Lower leg skin (tissue), 4 donors: ENCODE results near the gene LYPLA2. TPM values are rescaled to one million over a fixed set of nuclear protein-coding genes. Genes with fewer than 3 reads are reported as not detected.

ENCODE experiments used
- DNase-seq, 2 donors: peaks; one replicate each; pipeline ENCODE4 v3.0.0-alpha.2; 2019; ENCODE audit warnings: low spot score in 2 of 2
- H3K4me3 ChIP-seq: fragments of 200-600 bp; sonication (generic); 2 replicates; pipeline ENCODE4 v1.5.1; 2017; ENCODE audit warnings: mild to moderate bottlenecking, low read depth; ENCODE audit not compliant: poor library complexity, severe bottlenecking
- CTCF ChIP-seq, 3 donors: fragments of 450-650 bp; IDR thresholded peaks; one replicate each; pipeline ENCODE4 v1.5.1; 2016; ENCODE audit warnings: antibody characterized with exemption in 3 of 3, mild to moderate bottlenecking in 3 of 3, moderate library complexity in 2 of 3
- POLR2A ChIP-seq, 2 donors: fragments of 450-650 bp; IDR thresholded peaks; one replicate each; pipeline ENCODE4 v1.6.1; 2016 to 2017; ENCODE audit warnings: antibody characterized with exemption in 2 of 2, mild to moderate bottlenecking in 1 of 2, moderate library complexity in 1 of 2
- WGBS, 2 donors: methylation state at CpG; one replicate each; pipeline ENCODE4 v1.1.5; 2018; 5-methylcytosine and 5-hydroxymethylcytosine counted together
- intact Hi-C: fragments of 100-400 bp; cut with DNase I; formaldehyde crosslinking; loops from one replicate; pipeline ENCODE4 v1.15.0; 2023; ENCODE audit warnings: low total_unique reads
- total RNA-seq, 4 donors: library from RNA; depleted of rRNA; stranded (reverse); fragments of >200 nt; gene quantifications; one replicate each; pipeline ENCODE4 v1.1.0, GENCODE V29; 2016

The LYPLA2 gene
- total RNA-seq, 4 donors from 2014 or later = 57.6 to 76.0 (median 66.7) TPM

DNA sequence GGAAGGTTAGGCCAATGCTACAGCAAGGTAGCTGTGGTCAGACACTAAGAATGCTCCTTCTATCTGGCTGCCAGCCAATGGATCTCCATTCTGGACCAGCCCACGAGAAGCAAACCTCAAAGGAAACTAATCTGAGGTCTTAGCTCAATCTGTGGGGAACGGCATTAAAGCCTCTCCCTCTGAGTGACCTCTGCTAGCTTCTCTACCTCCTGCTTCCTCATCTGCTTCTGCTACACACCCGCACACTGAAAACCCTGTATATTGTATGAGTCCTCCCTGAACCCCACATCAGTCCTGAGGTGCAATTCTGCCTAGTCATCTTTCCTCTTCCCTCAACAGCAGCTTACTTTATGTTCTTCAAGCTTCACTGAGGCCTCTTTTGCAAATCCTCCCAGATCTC lies 16.5 kb downstream of the LYPLA2 start:
- WGBS, 2 donors = 65 to 78% methylated on average over 3 of the region's 3 CpGs
- intact Hi-C loops = no loop called here
- no peak overlapping the region for H3K4me3 ChIP-seq
- no peak for DNase-seq
- TF ChIP-seq POLR2A (IDR thresholded peaks at IDR 0.05) (no peak), CTCF (IDR thresholded peaks at IDR 0.05) (no peak)

DNA sequence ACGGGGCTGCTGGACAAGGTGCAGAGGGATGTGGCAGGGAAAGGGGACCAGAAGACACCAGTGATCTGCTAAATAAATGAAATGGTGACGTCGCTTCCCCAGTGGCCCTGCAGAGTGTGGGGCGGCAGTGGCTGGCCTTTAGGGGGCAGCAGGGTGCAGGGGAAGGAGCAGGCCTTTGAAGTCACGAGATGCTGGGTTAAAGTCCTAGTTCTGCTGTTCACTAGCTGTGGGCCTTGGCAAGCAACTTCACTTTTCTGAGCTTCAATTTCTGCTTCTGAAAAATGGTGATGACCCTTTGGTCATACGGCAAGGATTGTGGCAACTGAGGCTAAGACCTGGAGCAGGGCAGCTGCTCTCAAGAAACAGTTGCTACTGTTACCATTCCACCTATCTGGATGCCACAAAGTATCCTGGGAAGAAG lies 18.8 kb downstream of the LYPLA2 start:
- TF ChIP-seq POLR2A (IDR thresholded peaks at IDR 0.05) (no peak), CTCF (IDR thresholded peaks at IDR 0.05) (no peak)
- WGBS, 2 donors = 34 to 41% methylated on average over 6 of the region's 6 CpGs
- H3K4me3 ChIP-seq = no peak overlapping the region
- no peak for DNase-seq
- intact Hi-C loops = no loop called here

GRCh38 chr1:23810818-23811540 lies 20.0 kb downstream of the LYPLA2 start:
- WGBS, 2 donors = 63 to 73% methylated on average over 3 of the region's 3 CpGs
- no peak for DNase-seq

DNA sequence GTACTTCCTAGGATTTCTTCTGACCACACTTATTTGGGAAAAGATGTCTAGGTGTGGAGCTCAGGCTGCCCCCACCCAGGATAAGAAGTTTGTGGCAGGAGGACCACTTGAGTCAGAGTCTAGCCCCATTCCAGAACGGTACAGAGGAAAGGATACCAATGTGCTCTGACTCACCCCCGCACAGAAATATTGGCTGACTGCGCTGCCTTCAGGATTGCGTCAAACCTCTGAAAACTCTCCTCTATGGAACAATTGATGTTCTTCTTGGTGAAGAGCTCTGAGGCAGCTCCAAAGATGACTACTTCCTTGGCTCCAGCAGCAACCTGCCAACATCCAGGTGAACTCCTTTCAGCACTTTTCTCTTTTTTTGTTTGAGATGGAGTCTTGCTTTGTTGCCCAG lies 23.1 kb downstream of the LYPLA2 start:
- DNase-seq = no peak
- no peak for TF ChIP-seq POLR2A (IDR thresholded peaks at IDR 0.05)
- TF ChIP-seq CTCF (IDR thresholded peaks at IDR 0.05) = no peak
- 93 to 98% methylated on average over 4 of the region's 4 CpGs for WGBS, 2 donors
- intact Hi-C loops = no loop called here
- no peak overlapping the region for H3K4me3 ChIP-seq

More at GRCh38 chr1:23810818-23811540, 20.0 kb downstream of the LYPLA2 start:
- intact Hi-C loops = no loop called here
- TF ChIP-seq CTCF (IDR thresholded peaks at IDR 0.05) (no peak), POLR2A (IDR thresholded peaks at IDR 0.05) (no peak)
- H3K4me3 ChIP-seq = no peak overlapping the region

DNA sequence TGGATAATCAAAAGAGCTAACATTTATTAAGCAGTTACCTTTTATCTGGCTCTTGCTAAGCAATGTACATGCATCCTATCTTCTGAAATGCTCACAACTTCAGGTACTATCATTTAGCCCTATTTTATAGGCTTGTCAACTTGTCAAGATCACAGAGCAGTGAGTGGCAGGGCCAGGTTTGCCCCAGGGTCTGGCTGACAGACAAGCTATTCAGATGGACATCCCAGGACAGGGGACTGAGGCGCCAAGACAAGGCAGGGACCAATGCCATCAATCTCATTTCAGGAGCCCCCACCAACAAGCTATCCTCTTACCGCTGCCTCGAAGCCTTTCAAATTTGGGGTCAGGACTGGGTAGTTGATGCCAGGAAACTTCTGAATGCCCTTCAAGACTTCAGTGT lies 25.4 kb downstream of the LYPLA2 start:
- no peak for DNase-seq
- 87 to 95% methylated on average over 3 of the region's 3 CpGs for WGBS, 2 donors
- no peak overlapping the region for H3K4me3 ChIP-seq
- TF ChIP-seq CTCF (IDR thresholded peaks at IDR 0.05) (no peak), POLR2A (IDR thresholded peaks at IDR 0.05) (no peak)
- intact Hi-C loops = no loop called here

DNA sequence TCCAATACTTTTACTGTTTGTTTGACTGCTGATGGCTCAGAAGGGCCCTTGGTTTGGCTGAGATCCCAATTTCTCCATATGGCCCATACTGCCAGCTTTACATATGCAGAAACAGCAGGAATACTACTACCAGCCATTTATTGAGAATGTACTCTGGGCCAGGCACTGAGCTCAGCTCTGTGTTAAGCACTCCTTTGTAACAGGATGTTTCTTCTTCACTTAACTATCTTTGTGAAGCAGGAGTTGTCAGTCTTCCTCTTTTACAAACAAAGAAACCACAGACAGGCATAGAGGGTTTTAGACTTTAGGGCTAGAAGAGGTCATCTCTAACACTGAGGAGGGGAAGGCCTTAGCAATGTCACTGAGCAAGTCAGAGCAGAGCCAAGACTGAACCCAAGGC lies 26.0 kb downstream of the LYPLA2 start:
- DNase-seq = no peak
- H3K4me3 ChIP-seq = no peak overlapping the region
- TF ChIP-seq CTCF (IDR thresholded peaks at IDR 0.05) = no peak
- no peak for TF ChIP-seq POLR2A (IDR thresholded peaks at IDR 0.05)
- intact Hi-C loops = no loop called here
